ENCODE data around the gene H6PD.
A peak's percentile ranks its signal among the peaks of the same experiment; 100 is the strongest.
"Not testable (repeated sequence)": the region's sequence is repeated elsewhere in the genome, so short reads cannot be mapped to it uniquely, and the experiment has no call there.

Gene H6PD

DNA sequence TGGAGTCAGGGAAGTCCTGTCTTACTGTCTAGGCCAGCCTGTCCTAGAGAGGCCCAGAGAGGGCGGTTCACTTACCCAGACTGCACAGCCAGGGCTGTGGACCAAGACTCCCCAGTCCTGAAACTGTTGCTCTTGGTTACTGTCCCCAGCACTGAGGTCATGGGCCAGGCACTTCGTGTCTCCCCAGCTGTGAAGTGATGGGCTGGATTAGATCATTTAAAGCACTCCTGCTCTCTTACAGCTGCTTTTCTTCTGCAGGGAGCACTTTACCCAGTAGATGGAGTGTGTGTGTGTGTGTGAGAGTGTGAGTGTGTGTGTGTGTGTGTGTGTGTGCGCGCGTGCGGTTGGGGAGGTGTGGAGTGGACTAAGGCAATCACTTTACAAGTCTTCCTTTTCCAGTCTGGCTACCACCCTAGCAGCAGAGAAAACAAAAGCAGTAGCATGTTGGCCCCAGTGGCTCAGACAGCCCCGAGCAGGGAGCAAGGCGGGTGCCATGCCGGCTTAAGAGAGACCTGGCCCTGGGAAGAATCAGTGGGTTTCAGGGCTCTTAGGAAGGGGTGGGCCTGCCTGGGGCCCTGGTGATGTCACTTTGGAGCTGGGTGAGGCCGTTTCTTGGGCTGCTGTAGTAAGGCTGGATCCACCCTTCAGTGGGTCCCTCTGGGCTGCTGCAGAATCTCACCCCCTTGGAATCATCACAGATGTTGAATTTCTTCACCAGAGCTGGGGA lies 60.5 kb downstream of the H6PD start:
- DNase-seq (ENCODE audit: low read depth in 1 of 2, low spot score in 1 of 2): no peak

DNA sequence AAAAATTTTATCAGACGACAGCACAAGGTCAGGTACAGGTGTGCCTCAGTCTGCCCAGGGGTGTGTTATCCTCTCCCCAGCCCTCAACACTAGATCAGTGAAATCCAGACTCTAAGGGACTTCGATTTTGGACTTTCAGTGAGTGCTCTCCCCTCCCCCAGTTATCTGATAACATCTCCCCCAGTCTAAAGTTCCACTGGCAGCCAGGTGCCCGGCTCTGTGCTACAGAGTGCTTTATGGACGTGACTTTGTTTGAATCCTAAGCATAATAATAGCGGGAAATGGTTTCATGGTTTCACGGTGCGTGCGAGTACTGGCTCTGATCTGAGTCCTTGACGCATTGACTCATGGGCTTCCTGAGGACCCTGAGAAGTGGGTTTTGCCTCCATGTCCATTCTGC lies 61.3 kb downstream of the H6PD start:
- DNase-seq (ENCODE audit: low read depth in 1 of 2, low spot score in 1 of 2): no peak

DNA sequence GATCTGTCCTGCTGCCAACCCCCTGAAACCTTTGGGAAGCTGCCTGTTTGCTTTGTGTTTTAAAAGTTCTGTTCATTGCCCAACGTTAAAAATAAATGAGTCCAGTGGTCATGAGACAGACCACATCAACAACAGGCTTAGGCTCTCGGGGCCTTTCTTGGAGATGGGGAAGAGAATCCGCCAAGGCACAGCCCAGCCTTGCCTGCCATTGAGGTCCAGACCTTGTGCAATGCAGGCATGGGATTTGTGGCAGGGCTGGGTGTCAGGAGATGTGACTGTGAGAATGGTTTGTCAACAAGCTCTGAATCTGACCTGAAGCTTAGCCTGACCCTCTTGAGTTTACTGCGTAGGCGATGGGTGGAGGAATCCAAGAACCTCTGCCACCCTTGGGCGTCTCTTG lies 62.3 kb downstream of the H6PD start:
- no peak for DNase-seq (ENCODE audit: low read depth in 1 of 2, low spot score in 1 of 2)

DNA sequence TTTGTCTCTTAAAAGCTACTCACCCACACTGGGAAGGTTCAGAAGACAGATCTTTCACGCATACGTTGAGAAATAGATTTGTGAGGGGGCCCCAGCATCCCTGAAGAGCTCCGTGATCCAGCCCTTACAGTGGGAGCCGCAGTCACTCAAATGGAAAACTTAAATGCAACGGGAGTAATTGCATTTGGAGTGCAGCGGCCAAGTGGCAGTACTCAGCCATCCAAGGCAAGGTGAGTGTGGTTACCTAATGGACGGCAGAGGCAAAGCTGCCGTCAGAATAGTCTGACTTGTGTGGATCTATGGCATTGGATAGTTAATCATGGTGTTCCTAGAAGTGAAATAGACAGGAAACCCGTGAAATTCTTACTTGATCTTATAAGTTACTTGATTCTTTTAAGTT lies 63.3 kb downstream of the H6PD start:
- DNase-seq (ENCODE audit: low read depth in 1 of 2, low spot score in 1 of 2): no peak

DNA sequence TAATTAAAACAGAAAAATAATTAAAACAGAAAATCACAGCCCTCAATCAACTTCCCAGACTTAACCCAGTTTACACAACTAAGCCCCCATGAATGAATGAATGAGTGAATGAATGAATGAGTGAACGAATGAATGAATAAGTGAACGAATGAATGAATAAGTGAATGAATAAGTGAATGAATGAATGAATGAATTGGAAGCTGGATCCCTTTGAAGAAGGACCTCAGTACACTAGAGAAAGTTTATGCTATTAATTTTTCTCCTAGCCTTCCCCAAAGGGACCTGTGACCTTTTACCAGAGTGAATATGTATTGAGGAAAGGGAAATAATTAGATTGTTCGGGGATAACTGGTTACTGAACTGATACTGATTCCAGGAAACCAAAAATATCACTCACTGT lies 63.7 kb downstream of the H6PD start:
- no peak for DNase-seq (ENCODE audit: low read depth in 1 of 2, low spot score in 1 of 2)

DNA sequence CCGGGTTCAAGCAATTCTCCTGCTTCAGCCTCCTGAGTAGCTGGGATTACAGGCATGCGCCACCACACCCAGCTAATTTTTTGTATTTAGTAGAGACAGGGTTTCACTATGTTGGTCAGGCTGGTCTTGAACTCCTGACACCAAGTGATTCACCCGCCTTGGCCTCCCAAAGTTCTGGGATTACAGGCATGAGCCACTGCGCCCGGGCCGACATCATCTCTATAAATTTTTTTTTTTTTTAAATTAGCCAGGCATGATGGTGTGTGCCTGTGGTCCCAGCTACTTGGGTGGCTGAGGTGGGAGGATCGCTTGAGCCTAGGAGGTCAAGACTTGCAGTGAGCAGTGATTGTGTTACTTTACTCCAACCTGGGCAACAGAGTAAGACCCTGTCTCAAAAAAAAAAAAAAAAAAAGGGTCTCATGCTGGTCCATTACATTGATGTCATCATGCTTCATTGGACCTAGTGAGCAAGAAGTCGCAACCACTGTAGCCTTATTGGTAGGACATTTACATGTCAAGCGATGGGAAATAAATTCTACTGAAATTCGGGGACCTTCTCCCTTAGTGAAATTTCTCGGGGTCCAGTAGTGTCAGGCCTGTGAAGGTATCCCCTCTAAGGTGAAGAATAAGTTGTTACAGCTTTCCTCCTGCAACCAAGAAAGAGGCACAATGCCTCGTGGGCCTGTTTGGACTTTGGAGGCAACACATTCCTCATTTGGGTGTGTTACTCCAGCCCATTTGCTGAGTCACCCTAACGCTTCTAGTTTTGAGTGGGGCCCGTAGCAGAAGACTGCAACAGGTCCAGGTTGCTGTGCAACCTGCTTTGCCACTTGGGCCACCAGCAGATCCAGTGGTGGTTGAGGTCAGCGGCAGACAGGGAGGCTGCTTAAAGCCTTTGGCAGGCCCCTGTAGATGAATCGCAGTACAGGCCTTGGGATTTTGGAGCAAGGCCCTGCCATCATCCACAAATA lies 65.3 kb downstream of the H6PD start:
- DNase-seq (ENCODE audit: low read depth in 1 of 2, low spot score in 1 of 2): not testable (repeated sequence)

DNA sequence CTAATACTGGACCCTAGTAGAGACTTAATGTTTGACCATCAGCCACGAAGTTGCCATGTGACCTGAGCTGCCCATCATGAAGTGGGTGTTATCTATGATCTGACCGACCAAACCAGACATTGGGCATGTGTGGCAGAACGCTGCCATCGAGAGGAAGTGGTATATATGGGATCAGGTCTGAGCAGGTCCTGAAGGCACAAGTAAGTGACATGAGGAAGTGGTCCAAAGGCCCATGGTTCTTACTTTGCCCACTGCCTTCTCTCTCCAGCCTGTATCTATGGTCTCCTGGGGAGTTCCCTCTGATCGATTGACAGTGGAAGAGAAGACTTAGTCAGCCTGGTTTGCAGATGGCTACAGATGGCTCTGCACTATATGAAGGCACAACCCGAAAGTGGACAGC lies 66.0 kb downstream of the H6PD start:
- DNase-seq (ENCODE audit: low read depth in 1 of 2, low spot score in 1 of 2): no peak

DNA sequence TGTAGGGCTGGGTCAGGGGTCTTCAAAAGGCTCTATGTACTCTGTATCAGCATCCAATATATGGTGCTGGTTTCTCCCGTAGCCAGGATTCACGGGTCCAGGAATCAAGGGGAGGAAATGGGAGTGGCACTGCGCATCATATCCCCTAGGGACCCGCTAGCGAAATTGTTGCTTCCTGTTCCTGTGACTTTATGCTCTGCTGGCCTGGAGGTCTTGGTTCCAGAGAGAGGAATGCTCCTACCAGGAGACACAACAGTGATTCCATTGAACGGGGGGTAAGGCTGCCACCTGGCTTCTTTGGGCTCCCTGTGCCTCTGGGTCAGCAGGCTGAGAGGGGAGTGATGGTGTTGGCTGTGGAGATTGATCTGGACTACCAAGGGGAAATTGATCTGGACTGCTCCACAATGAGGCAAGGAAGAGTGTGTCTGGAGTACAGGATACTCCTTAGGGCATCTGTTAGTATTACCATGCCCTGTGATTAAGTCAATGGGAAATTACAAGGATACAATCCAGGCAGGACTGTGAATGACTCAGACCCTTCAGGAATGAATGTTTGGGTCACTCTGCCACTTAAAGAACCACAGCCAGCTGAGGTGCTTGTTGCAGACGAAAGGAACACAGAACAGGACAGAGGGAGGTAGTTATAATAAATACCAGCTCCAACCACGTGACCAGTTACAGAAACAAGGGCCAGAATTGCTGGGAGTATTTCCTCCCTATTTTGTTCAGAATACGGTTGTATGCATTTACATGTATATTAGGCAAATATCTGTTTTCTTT lies 68.4 kb downstream of the H6PD start:
- DNase-seq (ENCODE audit: low read depth in 1 of 2, low spot score in 1 of 2): no peak

DNA sequence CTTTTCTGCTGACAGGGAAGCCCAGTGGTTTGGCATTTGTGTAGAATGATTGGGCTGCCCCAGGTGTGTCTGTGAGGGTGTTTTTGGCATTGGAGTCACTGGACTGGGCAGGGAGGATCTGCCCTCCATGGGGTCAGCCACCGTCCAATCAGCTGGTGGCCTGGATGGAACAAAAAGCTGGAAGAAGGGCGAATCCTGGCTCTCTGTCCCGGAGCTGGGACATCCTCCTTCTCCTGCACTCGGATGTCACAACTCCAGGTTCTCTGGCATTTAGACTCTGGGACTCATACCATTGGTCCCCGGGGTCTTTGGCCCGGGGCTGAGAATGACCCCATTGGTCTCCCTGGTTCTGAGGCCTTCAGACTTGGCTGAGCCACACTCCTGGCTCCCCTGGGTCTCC lies 69.3 kb downstream of the H6PD start:
- DNase-seq (ENCODE audit: low read depth in 1 of 2, low spot score in 1 of 2): no peak

DNA sequence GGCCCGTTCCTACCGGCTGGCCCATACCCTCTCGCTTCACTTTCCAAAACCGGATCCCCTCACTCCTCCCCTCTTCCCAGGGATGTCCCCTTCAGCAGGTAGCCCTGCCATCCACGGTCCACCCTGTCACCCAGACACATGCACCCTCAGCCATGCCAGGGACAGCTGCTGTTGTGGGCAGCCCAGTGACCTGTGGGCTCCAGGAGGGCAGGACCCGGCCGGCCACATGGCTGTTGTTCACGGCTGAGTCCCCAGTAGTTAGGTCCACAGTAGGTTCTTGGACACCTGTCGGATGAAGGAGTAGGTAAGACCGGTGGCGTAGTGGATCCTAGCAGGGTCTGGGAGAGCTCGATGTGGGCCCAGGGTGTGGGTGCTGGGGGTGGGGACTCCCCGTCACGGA lies 70.6 kb downstream of the H6PD start:
- no peak for DNase-seq (ENCODE audit: low read depth in 1 of 2, low spot score in 1 of 2)

DNA sequence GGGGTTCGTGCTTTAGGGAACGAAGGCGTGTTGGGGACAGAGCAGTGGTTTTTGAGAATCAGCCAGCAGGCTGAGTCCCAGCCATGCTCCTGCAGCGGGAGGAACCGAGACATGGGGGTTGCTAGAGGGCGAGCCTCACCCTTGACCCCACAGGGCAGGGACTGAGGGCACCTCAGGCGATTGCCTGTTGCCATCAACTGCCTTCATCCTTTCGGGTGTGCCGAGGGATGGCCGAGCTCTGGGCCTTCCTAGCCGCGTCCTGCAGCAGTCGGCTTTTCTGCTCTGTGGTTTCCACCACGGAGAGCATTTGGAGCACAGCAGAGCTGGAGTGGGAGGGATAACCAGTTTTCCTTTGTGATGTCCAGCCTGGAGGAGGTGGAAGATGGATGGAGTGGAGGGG lies 71.4 kb downstream of the H6PD start:
- no peak for DNase-seq (ENCODE audit: low read depth in 1 of 2, low spot score in 1 of 2)

DNA sequence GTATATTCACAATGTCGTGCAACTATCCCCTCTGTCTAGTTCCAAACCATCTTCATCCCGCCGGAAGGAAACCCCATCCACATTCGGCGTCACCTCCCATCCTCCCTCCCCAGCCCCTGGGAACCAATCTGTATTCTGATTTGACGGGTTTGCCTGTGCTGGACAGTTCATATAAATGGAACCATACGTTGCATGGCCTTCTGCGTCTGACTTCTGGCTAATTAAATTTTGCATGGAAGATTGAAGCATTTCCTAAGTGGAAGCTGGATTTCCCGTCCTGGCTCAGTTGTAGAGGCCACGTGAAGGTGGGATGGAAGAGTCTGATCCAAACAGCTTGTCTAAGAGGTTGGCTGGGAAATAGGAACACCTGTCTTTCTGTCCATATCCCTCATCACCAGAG lies 72.7 kb downstream of the H6PD start:
- no peak for DNase-seq (ENCODE audit: low read depth in 1 of 2, low spot score in 1 of 2)

DNA sequence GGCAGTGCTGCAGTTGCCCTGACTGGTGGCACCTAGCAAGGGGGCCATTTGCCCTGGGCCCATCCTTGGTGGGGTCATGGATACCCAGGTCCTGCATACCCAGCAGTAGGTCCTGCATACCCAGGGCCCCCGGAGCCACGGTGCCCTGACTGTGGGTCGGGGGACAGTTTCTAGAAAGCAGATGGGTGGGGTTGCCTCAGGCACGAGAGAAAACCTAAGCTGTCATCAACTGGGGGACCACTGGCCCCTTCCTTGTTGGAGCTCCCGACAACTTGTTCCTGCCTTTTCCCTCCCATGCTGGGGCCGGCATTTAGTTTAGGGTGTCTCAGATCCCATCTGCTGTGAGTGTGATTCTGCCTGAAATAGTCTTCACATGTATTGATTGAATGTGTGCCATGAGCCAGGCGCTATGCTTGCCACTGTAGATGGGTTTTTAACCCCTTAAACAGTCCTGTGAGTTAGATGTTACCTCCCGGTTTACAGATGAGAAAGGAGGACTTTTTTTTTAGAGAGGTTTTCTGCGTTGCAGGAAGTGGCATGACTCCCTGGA lies 73.7 kb downstream of the H6PD start:
- no peak for DNase-seq (ENCODE audit: low read depth in 1 of 2, low spot score in 1 of 2)

DNA sequence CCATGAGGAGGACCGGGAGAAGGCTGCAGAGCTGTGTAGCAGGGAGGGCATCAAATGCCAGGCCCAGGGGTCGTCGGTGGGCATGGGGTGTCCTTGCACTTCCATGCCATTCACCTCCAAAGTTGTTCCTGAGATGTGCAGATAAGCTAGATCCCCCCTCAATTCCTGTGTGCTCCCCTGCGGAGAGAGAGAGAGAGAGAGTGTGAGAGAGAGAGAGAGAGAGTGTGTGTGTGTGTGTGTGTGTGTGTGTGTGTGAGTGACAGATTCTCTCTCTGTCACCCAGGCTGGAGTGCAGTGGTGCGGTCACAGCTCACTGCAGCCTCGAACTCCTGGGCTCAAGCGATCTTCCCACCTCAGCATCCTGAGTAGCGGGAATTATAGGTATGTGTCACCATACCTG lies 74.5 kb downstream of the H6PD start:
- no peak for DNase-seq (ENCODE audit: low read depth in 1 of 2, low spot score in 1 of 2)

DNA sequence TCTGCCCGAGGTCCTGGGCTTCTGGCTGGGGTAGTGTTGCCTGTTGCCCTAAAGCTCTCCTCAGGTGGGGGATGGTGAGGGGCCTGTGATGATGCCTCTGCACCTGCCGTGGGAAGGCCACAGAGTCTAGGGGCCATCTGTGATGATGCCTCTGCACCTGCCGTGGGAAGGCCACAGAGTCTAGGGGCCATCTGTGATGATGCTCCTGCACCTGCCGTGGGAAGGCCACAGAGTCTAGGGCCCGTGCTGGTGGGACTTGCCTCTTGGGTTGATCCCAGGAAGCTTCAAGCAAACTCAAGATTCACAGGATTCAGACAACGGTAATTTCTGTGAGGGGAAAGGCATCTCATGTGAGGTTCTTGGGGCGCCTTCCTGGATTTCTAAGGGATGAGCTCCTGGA lies 75.4 kb downstream of the H6PD start:
- no peak for DNase-seq (ENCODE audit: low read depth in 1 of 2, low spot score in 1 of 2)

DNA sequence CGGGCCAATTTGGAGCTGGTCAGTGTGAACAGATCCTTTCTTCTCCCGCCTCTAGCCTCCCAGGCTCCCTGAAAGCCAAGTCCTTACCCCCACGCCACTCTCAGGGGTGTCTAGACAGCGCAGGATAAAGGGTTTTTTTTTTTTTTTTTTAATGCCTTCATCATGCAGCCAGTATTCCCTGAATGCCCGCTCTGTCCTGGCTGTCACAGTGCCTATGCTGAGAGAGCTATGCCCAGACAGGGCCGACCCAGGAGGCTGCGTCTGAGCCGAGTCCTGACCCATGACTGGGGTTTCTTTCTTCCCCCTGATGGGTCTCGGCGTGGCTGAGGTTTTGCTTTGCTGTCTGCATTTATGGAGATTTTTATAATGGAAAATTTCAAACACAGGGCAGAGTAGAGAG lies 76.5 kb downstream of the H6PD start:
- no peak for DNase-seq (ENCODE audit: low read depth in 1 of 2, low spot score in 1 of 2)

DNA sequence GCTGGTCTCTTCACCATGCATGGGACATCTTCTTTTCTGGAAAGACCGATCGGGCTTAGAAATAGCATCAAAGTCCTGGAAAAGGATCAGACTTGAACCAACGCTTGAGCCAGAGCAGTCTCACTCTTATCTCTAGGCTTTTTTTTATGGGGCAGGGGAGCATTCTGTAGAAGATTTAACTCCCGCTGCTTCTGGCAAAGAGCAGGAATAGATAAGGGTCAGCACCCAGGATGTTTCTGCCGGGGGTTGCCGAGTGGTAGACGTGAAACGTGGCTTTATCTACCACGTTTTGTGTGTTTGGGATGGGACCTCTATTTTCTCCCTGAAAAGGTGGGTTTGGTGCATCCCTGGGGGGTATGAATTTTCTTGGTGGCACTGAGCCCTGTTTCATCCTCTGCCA lies 76.9 kb downstream of the H6PD start:
- no peak for DNase-seq (ENCODE audit: low read depth in 1 of 2, low spot score in 1 of 2)

DNA sequence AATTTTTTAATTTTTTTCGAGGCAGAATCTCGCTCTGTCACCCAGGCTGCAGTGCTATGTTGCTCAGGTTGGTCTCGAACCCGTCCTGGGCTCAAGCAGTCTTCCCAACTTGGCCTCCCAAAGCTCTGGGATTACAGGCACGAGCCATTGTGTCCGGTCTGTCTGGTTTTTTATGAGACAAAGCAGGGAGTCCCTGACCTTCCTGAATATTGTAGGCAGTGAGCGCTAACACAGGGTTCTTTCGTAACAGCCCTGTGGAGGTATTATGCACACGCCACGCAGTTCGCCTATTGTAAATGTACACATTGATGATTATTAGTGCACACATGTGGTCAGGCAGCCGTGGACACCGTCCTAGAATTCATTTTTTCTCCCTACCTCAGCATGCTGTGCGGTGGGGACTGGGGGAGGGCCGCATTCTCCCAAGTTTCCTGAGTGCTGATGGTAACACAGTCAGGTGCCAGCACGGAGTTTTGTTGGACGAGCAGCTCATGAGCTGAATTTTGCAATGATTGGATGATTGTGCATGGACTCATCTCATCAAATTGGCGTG lies 77.7 kb downstream of the H6PD start:
- no peak for DNase-seq (ENCODE audit: low read depth in 1 of 2, low spot score in 1 of 2)

DNA sequence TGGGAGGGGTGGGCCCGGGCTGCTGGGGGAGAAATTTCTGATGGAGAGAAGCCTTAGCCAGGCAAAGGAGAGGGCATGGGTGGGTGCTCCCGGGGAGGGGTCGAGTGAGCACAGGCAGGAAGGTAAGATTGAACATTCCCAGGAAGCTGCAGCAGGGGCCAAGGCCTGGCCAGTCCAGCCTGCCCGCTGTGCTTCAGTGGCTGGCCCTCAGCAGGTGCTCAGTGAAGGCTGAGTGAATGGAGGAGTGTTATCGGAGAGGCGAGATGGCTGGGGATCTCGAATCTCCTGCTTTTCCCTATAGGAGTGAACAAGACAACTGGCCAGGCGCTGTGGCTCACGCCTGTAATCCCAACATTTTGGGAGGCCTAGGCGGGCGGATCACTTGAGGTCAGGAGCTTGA lies 79.0 kb downstream of the H6PD start:
- DNase-seq (ENCODE audit: low read depth in 1 of 2, low spot score in 1 of 2): no peak

DNA sequence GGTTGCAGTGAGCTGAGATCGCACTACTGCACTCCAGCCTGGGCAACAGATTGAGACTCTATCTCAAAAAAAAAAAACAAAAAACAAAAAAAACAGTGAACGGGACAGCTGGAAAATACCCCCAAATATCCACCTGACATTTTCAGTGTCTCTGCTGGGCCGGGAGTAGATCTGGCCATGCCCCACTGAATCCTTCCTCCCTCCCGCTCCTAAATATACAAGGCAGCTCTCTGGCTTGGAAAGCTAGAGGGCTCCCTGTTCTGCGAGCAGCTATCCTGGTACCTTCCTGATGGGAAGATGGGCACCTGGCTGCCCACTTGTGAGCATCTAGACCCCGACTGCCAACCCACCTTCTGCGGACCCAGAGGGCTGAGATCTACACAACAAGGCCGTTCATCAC lies 79.5 kb downstream of the H6PD start:
- DNase-seq (ENCODE audit: low read depth in 1 of 2, low spot score in 1 of 2): no peak

DNA sequence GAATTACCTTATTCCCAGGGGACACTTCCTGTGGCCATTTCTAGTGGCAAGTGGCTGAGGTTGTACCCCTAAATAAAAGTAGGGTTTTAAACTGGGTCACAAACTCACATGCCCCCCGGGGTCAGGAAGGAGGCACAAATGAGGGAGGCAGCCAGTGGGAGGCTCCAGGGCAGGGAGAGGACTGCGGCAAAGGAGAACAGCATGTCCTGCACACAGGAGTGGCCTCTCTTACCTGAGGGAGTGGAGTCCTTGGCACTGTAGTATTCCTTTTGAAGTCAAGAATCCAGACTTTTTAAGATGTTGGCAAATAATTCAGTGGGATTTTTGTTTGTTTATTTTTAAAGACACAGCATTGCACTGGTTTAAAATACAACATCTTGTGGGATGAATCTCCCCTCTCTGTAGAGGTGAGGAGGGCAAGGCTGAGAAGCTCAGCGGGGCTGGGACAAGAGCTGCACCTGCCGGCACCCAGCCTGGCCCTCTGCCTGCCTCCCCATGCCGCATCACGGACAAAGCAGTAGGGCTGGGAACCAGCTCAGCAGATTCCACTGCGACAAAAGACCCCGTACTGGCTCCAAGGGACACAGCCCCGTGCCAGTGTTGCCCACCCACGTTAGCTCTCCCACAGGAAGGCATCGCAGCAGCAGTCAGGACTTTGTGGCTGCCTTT lies 80.3 kb downstream of the H6PD start:
- DNase-seq (ENCODE audit: low read depth in 1 of 2, low spot score in 1 of 2): peak in 1 of 2 donors; percentile 9
